A549 (cell line): ENCODE measurements around the gene COL8A2. TPM values are rescaled to one million over a fixed set of nuclear protein-coding genes. Genes with fewer than 3 reads are reported as not detected.
A peak's percentile ranks its signal among the peaks of the same experiment; 100 is the strongest.

ENCODE experiments used
- ATAC-seq, 2 experiments: fragments of 200-7000 bp in 1 of 2; fragments of >200 bp in 1 of 2; cut with Nextera tagmentation in 1 of 2; cut with Tn5 transposase in 1 of 2; 3 replicates each; pipeline versions ENCODE4 v1.8.0 to v1.9.1; 2018 to 2020; ENCODE audit warnings: mild to moderate bottlenecking in 1 of 2, moderate library complexity in 1 of 2
- CTCF ChIA-PET: fragments of 300-600 bp; sonication (Branson Sonifier 250); formaldehyde crosslinking; extraction: SDS; loops from one replicate; lab custom pipeline; 2021; ENCODE audit warnings: antibody characterized with exemption, inconsistent platforms; lab: Yijun Ruan, JAX
- POLR2A ChIA-PET: fragments of 350-600 bp; formaldehyde crosslinking; extraction: SDS; loops from one replicate; lab custom pipeline; 2021; ENCODE audit warnings: antibody characterized with exemption, inconsistent platforms; lab: Yijun Ruan, JAX
- DNase-seq, 2 experiments: peaks; one replicate each; pipeline versions ENCODE4 v3.0.0 to v3.0.0-alpha.2; 2011 to 2016; ENCODE audit warnings: low read depth in 1 of 2, low spot score in 1 of 2
- FAIRE-seq: peaks from 2 replicates; lab custom pipeline; 2011; peaks lifted over from hg19 to GRCh38; lab: Jason Lieb, UNC
- H3K27ac ChIP-seq, 2 experiments: fragments of >200 bp; sonication (Bioruptor Twin); formaldehyde crosslinking; 3 replicates each; pipeline ENCODE4 v1.5.1; 2016 to 2017
- H3K4me1 ChIP-seq: fragments of >200 bp; sonication (Bioruptor Twin); formaldehyde crosslinking; 3 replicates; pipeline ENCODE4 v1.6.1; 2016
- H3K4me2 ChIP-seq: fragments of >200 bp; sonication (Bioruptor Twin); formaldehyde crosslinking; 3 replicates; pipeline ENCODE4 v1.6.1; 2016
- H3K4me3 ChIP-seq: fragments of >200 bp; sonication (Bioruptor Twin); formaldehyde crosslinking; 3 replicates; pipeline ENCODE4 v1.5.1; 2016
- H3K9me3 ChIP-seq: fragments of >200 bp; sonication (Bioruptor Twin); formaldehyde crosslinking; 3 replicates; pipeline ENCODE4 v1.6.1; 2016
- CBX2 ChIP-seq: fragments of 200-600 bp; sonication (generic); IDR thresholded peaks from 2 replicates; pipeline ENCODE4 v1.6.1; 2016; ENCODE audit warnings: low read depth, mild to moderate bottlenecking, borderline replicate concordance
- CHD2 ChIP-seq: fragments of 150-350 bp; IDR thresholded peaks from 2 replicates; pipeline ENCODE4 v1.6.1; 2014; ENCODE audit warnings: low read length; ENCODE audit not compliant: partially characterized antibody
- CTCF ChIP-seq: fragments of >200 bp; sonication (Bioruptor Twin); formaldehyde crosslinking; IDR thresholded peaks from 3 replicates; pipeline ENCODE4 v1.5.1; 2016
- E2F6 ChIP-seq: IDR thresholded peaks from 2 replicates; pipeline ENCODE4 v1.6.1; 2012; ENCODE audit warnings: low read depth, borderline replicate concordance
- ESRRA ChIP-seq: fragments of 150-350 bp; IDR thresholded peaks from 2 replicates; pipeline ENCODE4 v1.6.1; 2014; ENCODE audit warnings: mild to moderate bottlenecking, low read length, borderline replicate concordance
- GATA3 ChIP-seq: IDR thresholded peaks from 2 replicates; pipeline ENCODE4 v1.6.1; 2012; ENCODE audit warnings: borderline replicate concordance
- HDAC2 ChIP-seq: fragments of 200-600 bp; sonication (generic); IDR thresholded peaks from 2 replicates; pipeline ENCODE4 v1.6.1; 2016
- HES2 ChIP-seq: fragments of >200 bp; sonication (Bioruptor Twin); formaldehyde crosslinking; IDR thresholded peaks from 2 replicates; pipeline ENCODE4 v1.6.1; 2016
- HOXA7 ChIP-seq: fragments of 250-450 bp; sonication (Bioruptor Pico); IDR thresholded peaks from 2 replicates; pipeline ENCODE4 v1.5.0; 2020; ENCODE audit warnings: mild to moderate bottlenecking, moderate library complexity
- HOXB5 ChIP-seq: fragments of 250-450 bp; sonication (Bioruptor Pico); IDR thresholded peaks from 2 replicates; pipeline ENCODE4 v1.5.0; 2020; ENCODE audit warnings: mild to moderate bottlenecking, moderate library complexity
- JUN ChIP-seq, 2 experiments: fragments of >200 bp; sonication (Bioruptor Twin); formaldehyde crosslinking; IDR thresholded peaks; 2 replicates in 1 of 2; 3 replicates in 1 of 2; pipeline ENCODE4 v1.6.1; 2016 to 2017
- MAFK ChIP-seq: fragments of 450-650 bp; IDR thresholded peaks from 2 replicates; pipeline ENCODE4 v1.6.1; 2014; ENCODE audit not compliant: partially characterized antibody
- MAZ ChIP-seq: fragments of 150-350 bp; IDR thresholded peaks from 2 replicates; pipeline ENCODE4 v1.6.1; 2014; ENCODE audit warnings: antibody characterized with exemption, low read depth, low read length, borderline replicate concordance
- NPAS2 ChIP-seq: fragments of 250-450 bp; sonication (Bioruptor Pico); IDR thresholded peaks from 2 replicates; pipeline ENCODE4 v1.8.0; 2022; ENCODE audit warnings: mild to moderate bottlenecking, moderate library complexity, borderline replicate concordance
- RAD21 ChIP-seq, 2 experiments: fragments of >200 bp in 1 of 2; sonication (Bioruptor Twin) in 1 of 2; formaldehyde crosslinking in 1 of 2; IDR thresholded peaks in 1 of 2; conservative IDR thresholded peaks in 1 of 2; 2 replicates in 1 of 2; 3 replicates in 1 of 2; pipeline ENCODE4 v1.6.1; 2012 to 2018; ENCODE audit warnings: inconsistent platforms in 1 of 2
- SMC3 ChIP-seq: fragments of >200 bp; sonication (Bioruptor Twin); formaldehyde crosslinking; IDR thresholded peaks from 3 replicates; pipeline ENCODE4 v1.6.1; 2018; ENCODE audit warnings: inconsistent platforms
- TP53 ChIP-seq: fragments of 250-450 bp; sonication (Bioruptor Pico); IDR thresholded peaks from 2 replicates; pipeline ENCODE4 v1.5.0; 2021; ENCODE audit warnings: mild to moderate bottlenecking, moderate library complexity
- USF2 ChIP-seq: fragments of 450-650 bp; IDR thresholded peaks from 2 replicates; pipeline ENCODE4 v1.6.1; 2014; ENCODE audit warnings: antibody characterized with exemption
- ZFP36 ChIP-seq: fragments of 450-650 bp; IDR thresholded peaks from 2 replicates; pipeline ENCODE4 v1.6.1; 2014; ENCODE audit warnings: borderline replicate concordance; ENCODE audit not compliant: partially characterized antibody
- WGBS: methylation state at CpG from one replicate; pipeline ENCODE4 v1.1.6; 2017; ENCODE audit errors: missing lambda C conversion rate; 5-methylcytosine and 5-hydroxymethylcytosine counted together
- polyA plus RNA-seq, 4 experiments: library from polyadenylated mRNA; depleted of rRNA in 3 of 4; stranded (reverse); fragments of >200 nt; fragmentation: RNase III in 1 of 4; extraction: RNeasy Plus Mini Kit Qiagen cat#74134 plus additional on column Dnase treatment in 1 of 4; gene quantifications; 2 replicates in 3 of 4; 3 replicates in 1 of 4; pipeline ENCODE4 v1.2.3, GENCODE V29; 2011 to 2017

COL8A2 gene
- polyA plus RNA-seq, 2 of the 4 experiments (the other 2 are of a cell fraction) = 0.05 to 0.12 TPM

- no peak for TF ChIP-seq E2F6
- no peak for TF ChIP-seq HOXA7 (CRISPR knock-in tag)
- TF ChIP-seq CBX2 = no peak
- no peak for TF ChIP-seq ZFP36
Observed at GRCh38 chr1:36135796-36136195, 10.8 kb upstream of the COL8A2 start (continued).

- ATAC-seq = no peak
- 71% methylated on average over 6 of the region's 6 CpGs for WGBS
- Histone ChIP-seq H3K27ac (no peak overlapping the region), H3K4me1 (peaks cover 6% of the 10 kb centered on the region), H3K4me2 (no peak overlapping the region)
- CTCF ChIA-PET = interaction anchor here (0.6 to 5.3 kb wide), 23 partner anchors 9 to 176 kb away, joined by 3 to 147 read pairs (median 4); partner anchors contain the start of gene TRAPPC3
- TF ChIP-seq NPAS2 (CRISPR knock-in tag) = no peak
- TF ChIP-seq, all 56 proteins: peak for 0
- DNase-seq (no peak), FAIRE-seq (no peak)
- no peaks in the 10 kb centered on the region for H3K9me3 ChIP-seq
- POLR2A ChIA-PET = no interaction called here
- no peak overlapping the region for H3K4me3 ChIP-seq
Observed at GRCh38 chr1:36135330-36135667, 10.3 kb upstream of the COL8A2 start.

- Histone ChIP-seq H3K4me1 (peaks cover 6% of the 10 kb centered on the region), H3K4me2 (no peak overlapping the region), H3K9me3 (no peaks in the 10 kb centered on the region), H3K4me3 (no peak overlapping the region), H3K27ac (no peak overlapping the region)
- ATAC-seq (peak; percentile 77 to 94), FAIRE-seq (no peak), DNase-seq (peak; percentile 34 to 68)
- POLR2A ChIA-PET = no interaction called here
- TF ChIP-seq RAD21 (conservative IDR thresholded peaks at IDR 0.05 in 1 of 2, IDR thresholded peaks at IDR 0.05 in 1 of 2) = peak; percentile 53 to 66; a peak in 4 of 5 replicates
- TF ChIP-seq CTCF = peak; percentile 58
- peak; percentile 57 for TF ChIP-seq SMC3
- TF ChIP-seq MAZ = no peak
- 64% methylated on average over 7 of the region's 7 CpGs for WGBS
- CTCF ChIA-PET = interaction anchor here (0.6 to 5.3 kb wide), 30 partner anchors 10 to 1363 kb away, joined by 3 to 147 read pairs (median 4); partner anchors contain the start of gene TRAPPC3
Observed at GRCh38 chr1:36134505-36135329, 9.7 kb upstream of the COL8A2 start.

- no peak overlapping the region for H3K4me3 ChIP-seq
- no peak overlapping the region for H3K4me2 ChIP-seq
- DNase-seq (no peak), ATAC-seq (no peak), FAIRE-seq (no peak)
- POLR2A ChIA-PET = interaction anchor here (0.8 kb wide), 1 partner anchor 18 kb away, joined by 4 read pairs; no protein-coding TSS in a partner anchor
- 80% methylated on average over 4 of the region's 6 CpGs for WGBS
- peak overlapping the region in 1 of 2 experiments; percentile 60; a peak in 1 of 6 replicates for H3K27ac ChIP-seq
- H3K4me1 ChIP-seq = peaks cover 6% of the 10 kb centered on the region
- no peaks in the 10 kb centered on the region for H3K9me3 ChIP-seq
- no peak for TF ChIP-seq HOXB5
- TF ChIP-seq ESRRA = no peak
- TF ChIP-seq CHD2 = no peak
- TF ChIP-seq HDAC2 = no peak
- no peak for TF ChIP-seq JUN (IDR thresholded peaks at IDR 0.05)
- TF ChIP-seq GATA3 = no peak
- no peak for TF ChIP-seq USF2
- TF ChIP-seq TP53 (CRISPR knock-in tag) = no peak
- no peak for TF ChIP-seq MAFK
- no peak for TF ChIP-seq HES2
- CTCF ChIA-PET = interaction anchor here (0.6 to 5.3 kb wide), 19 partner anchors 11 to 1363 kb away, joined by 3 to 147 read pairs (median 4); partner anchors contain the start of gene TRAPPC3
Observed at GRCh38 chr1:36134031-36134430, 9.0 kb upstream of the COL8A2 start.
